Hypothalamus (tissue), 51 donors: ENCODE results near the gene NDUFAF8.

Experiments used
- DNase-seq, 51 donors: peaks; one replicate each; lab custom pipeline; 2025; lab: John Stamatoyannopoulos, UW

The NDUFAF8 gene

DNA sequence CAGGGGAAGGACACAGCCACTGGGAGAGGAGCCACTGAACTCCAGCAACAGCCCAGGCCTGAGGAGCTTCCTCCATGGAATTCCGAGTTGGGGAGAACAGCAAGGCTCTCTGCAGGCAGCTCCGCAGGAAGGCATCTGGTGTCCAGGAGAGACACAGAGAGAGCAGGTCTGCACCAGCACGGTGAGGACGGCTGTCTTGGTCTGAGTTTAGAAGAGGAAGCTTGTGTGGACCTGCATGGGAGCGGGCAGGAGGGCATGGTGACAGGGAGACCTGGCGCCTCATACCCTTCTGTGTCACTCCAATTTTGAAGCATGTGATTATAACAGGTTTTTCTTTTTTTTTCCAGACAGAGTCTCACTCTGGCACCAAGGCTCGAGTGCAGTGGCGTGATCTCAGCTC, 49.6 kb downstream of the NDUFAF8 start:
- no peak for DNase-seq

DNA sequence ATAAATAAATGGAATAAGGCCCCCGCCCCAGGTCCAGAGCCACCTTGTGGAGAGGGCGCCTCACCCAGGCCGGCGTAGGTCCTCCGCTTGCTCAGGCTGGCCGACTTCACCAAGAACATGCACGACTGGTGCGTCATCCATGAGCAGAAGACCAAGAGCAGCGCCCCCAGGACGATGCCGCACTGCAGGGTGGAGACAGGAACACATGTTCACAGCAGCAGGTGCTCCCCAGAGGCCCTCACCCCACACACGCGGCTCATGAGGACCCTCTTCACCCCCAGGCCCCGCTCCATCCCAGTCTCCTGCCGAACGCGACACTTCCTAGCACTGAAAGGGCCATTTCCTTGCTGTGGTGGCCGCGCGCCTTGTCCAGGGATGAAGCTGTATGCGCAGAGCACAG, 50.5 kb downstream of the NDUFAF8 start:
- DNase-seq, result no peak

DNA sequence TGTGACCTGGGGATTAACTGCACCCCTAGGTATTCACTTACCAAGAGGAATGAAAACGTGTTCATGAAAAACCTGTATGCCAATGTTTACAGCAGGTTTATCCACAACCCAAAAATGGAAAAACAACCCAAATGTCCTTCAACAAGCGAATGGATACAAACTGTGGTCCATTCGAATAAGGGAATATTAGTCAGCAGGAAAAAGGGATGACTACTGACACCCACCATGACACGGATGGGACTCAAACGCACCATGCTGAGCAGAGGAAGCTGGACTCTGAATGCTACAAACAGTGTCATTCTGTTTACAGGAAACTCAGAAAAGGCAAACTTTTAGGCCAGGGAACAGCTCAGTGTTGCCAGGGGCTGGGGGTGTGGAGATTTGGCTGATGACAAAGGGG, 51.1 kb downstream of the NDUFAF8 start:
- no peak for DNase-seq
